Activated naive CD8-positive, alpha-beta T cell treated with anti-CD3 and anti-CD28 coated beads, Interleukin-2, amount 10 ng/mL, durations not matched to agents 7 days and 5 days (primary cell): Measurements from ENCODE around the gene PCLAF. TPM values are rescaled to one million over a fixed set of nuclear protein-coding genes. Genes with fewer than 3 reads are reported as not detected.
A peak's percentile ranks its signal among the peaks of the same experiment; 100 is the strongest.
"Not testable (repeated sequence)": the region's sequence is repeated elsewhere in the genome, so short reads cannot be mapped to it uniquely, and the experiment has no call there.

ENCODE experiments used
- ATAC-seq: fragments of 150-1000 bp; cut with Tn5 transposase; one replicate; pipeline ENCODE4 v1.10.0; 2021; ENCODE audit warnings: low read depth, moderate library complexity
- POLR2A ChIA-PET: fragments of 350-600 bp; sonication (Branson Sonifier 250); formaldehyde crosslinking; loops from one replicate; lab custom pipeline; 2021; ENCODE audit warnings: antibody characterized with exemption; lab: Charles Lee
- DNase-seq: peaks from one replicate; pipeline ENCODE4 v3.0.0; 2021
- H3K27ac Mint-ChIP-seq: one replicate; pipeline ENCODE4 v1.8.0; 2022; ENCODE audit warnings: mild to moderate bottlenecking, mixed read lengths
- H3K27me3 Mint-ChIP-seq: one replicate; pipeline ENCODE4 v1.8.0; 2022; ENCODE audit warnings: mild to moderate bottlenecking, moderate library complexity, mixed read lengths
- H3K36me3 Mint-ChIP-seq: one replicate; pipeline ENCODE4 v1.8.0; 2021; ENCODE audit warnings: mild to moderate bottlenecking, mixed read lengths
- H3K4me1 Mint-ChIP-seq: one replicate; pipeline ENCODE4 v1.8.0; 2021; ENCODE audit warnings: mixed read lengths
- H3K4me3 Mint-ChIP-seq: one replicate; pipeline ENCODE4 v1.8.0; 2022; ENCODE audit warnings: mild to moderate bottlenecking, moderate library complexity, mixed read lengths
- H3K9me3 Mint-ChIP-seq: one replicate; pipeline ENCODE4 v1.8.0; 2021; ENCODE audit warnings: mixed read lengths
- total RNA-seq, 2 experiments: library from RNA; stranded (reverse); gene quantifications; one replicate each; pipeline ENCODE4 v1.2.3, GENCODE V29; 2021

PCLAF gene
- total RNA-seq, 2 experiments from 2014 or later: 94.2 to 110 TPM

- Mint-ChIP-seq H3K4me3 (no peak overlapping the region), H3K27ac (peak overlapping the region; percentile 77), H3K27me3 (no peaks in the 10 kb centered on the region), H3K9me3 (no peaks in the 10 kb centered on the region), H3K36me3 (peaks cover 4% of the 10 kb centered on the region), H3K4me1 (peaks cover 21% of the 10 kb centered on the region)
- POLR2A ChIA-PET: interaction anchor here (0.6 to 0.9 kb wide), 3 partner anchors 17 to 320 kb away, joined by 3 to 4 read pairs (median 4); no protein-coding TSS in a partner anchor
- ATAC-seq (no peak), DNase-seq (no peak)
Observed at GRCh38 chr15:64333516-64333915, 47.7 kb downstream of the PCLAF start.

- ATAC-seq, DNase-seq, H3K27me3 Mint-ChIP-seq, H3K4me3 Mint-ChIP-seq, H3K9me3 Mint-ChIP-seq, POLR2A ChIA-PET, H3K27ac Mint-ChIP-seq, H3K36me3 Mint-ChIP-seq: not testable (repeated sequence)
- peaks cover 17% of the 10 kb centered on the region for H3K4me1 Mint-ChIP-seq
Observed at GRCh38 chr15:64331668-64332067, 49.6 kb downstream of the PCLAF start.

GRCh38 chr15:64326975-64327374 is 54.3 kb downstream of the PCLAF start:
- H3K4me3 Mint-ChIP-seq, H3K4me1 Mint-ChIP-seq, POLR2A ChIA-PET, H3K36me3 Mint-ChIP-seq, H3K9me3 Mint-ChIP-seq, H3K27ac Mint-ChIP-seq, ATAC-seq, H3K27me3 Mint-ChIP-seq, DNase-seq: not testable (repeated sequence)

- H3K9me3 Mint-ChIP-seq, DNase-seq, ATAC-seq, POLR2A ChIA-PET, H3K27me3 Mint-ChIP-seq, H3K4me3 Mint-ChIP-seq, H3K27ac Mint-ChIP-seq, H3K36me3 Mint-ChIP-seq, H3K4me1 Mint-ChIP-seq: not testable (repeated sequence)
Observed at GRCh38 chr15:64326458-64326857, 54.8 kb downstream of the PCLAF start.

- H3K27ac Mint-ChIP-seq: no peak overlapping the region
- peaks cover 1% of the 10 kb centered on the region for H3K36me3 Mint-ChIP-seq
- DNase-seq: no peak
- ATAC-seq: no peak
- H3K4me1 Mint-ChIP-seq: no peaks in the 10 kb centered on the region
- no peaks in the 10 kb centered on the region for H3K27me3 Mint-ChIP-seq
- POLR2A ChIA-PET: no interaction called here
- H3K9me3 Mint-ChIP-seq: no peaks in the 10 kb centered on the region
- no peak overlapping the region for H3K4me3 Mint-ChIP-seq
Observed at GRCh38 chr15:64324165-64324877, 56.9 kb downstream of the PCLAF start.

- no peaks in the 10 kb centered on the region for H3K27me3 Mint-ChIP-seq
- POLR2A ChIA-PET: no interaction called here
- ATAC-seq (no peak), DNase-seq (no peak)
- peaks cover 1% of the 10 kb centered on the region for H3K9me3 Mint-ChIP-seq
- no peaks in the 10 kb centered on the region for H3K4me1 Mint-ChIP-seq
- peaks cover 5% of the 10 kb centered on the region for H3K36me3 Mint-ChIP-seq
- H3K4me3 Mint-ChIP-seq: no peak overlapping the region
- H3K27ac Mint-ChIP-seq: no peak overlapping the region
Observed at GRCh38 chr15:64315216-64315615, 66.0 kb downstream of the PCLAF start.

- H3K27ac Mint-ChIP-seq: no peak overlapping the region
- H3K9me3 Mint-ChIP-seq: peaks cover 1% of the 10 kb centered on the region
- no peak for ATAC-seq
- H3K36me3 Mint-ChIP-seq: peaks cover 5% of the 10 kb centered on the region
- POLR2A ChIA-PET: no interaction called here
- no peak overlapping the region for H3K4me3 Mint-ChIP-seq
- no peaks in the 10 kb centered on the region for H3K27me3 Mint-ChIP-seq
- H3K4me1 Mint-ChIP-seq: no peaks in the 10 kb centered on the region
- no peak for DNase-seq
Observed at GRCh38 chr15:64314456-64314855, 66.8 kb downstream of the PCLAF start.

Other genes with a start within 250 kb of the PCLAF start
- 1 to 10 TPM in 1 of 2 experiments, under 1 TPM in 1; 0.80 to 1.1 TPM for gene SNX22, start 229.7 kb downstream of the PCLAF start, total RNA-seq
- 100 to 1,000 TPM; 225 to 227 TPM for gene PPIB, start 218.4 kb downstream of the PCLAF start, total RNA-seq
- gene CSNK1G1, start 25.3 kb downstream of the PCLAF start, total RNA-seq: 10 to 100 TPM; 26.2 to 26.7 TPM
- 10 to 100 TPM; 23.7 to 25.7 TPM for gene TRIP4, start 6.4 kb upstream of the PCLAF start, total RNA-seq
- 10 to 100 TPM; 52.2 to 57.2 TPM for gene ZNF609, start 79.1 kb upstream of the PCLAF start, total RNA-seq